Measurements from ENCODE around the gene TLL2. TPM values are rescaled to one million over a fixed set of nuclear protein-coding genes. Genes with fewer than 3 reads are reported as not detected.

The TLL2 gene
- total RNA-seq, 4 donors from 2014 or later, result 0.20 to 1.1 (median 0.66) TPM

DNA sequence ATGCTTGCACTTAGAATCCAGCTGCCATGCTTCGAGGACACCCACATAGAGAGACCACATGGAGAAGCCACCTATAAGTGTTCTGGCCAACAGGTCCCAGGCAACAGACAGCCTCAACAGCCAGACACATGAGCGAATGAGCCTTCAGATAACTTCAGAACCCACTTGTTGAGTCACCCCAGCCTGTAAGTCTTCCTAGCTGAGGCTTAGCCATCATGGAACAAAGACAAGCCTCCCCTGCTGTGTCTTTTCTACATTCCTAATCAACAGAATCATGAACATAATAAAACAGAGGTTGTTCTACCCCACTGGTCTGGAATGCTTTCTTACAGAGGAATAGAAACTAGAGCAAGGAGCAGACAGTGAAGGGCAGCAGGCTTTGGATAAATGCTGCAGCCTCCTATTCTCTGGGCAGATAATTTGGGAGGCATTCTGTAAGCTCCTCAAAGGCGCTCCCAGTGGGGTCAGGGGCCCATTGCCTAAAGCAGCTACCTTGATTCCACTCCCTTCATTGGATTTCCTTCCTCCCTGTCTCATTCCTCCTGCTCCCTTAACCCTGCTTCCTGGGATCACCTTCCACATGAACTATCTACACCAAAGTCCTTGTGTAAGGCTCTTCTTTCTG lies 4.6 kb downstream of the TLL2 start:
- Histone ChIP-seq H3K27ac (no peak overlapping the region), H3K27me3 (peaks cover 0 to 15% of the 10 kb centered on the region in 2 donors), H3K36me3 (no peaks in the 10 kb centered on the region), H3K4me1 (peaks cover 0 to 20% (median 13%) of the 10 kb centered on the region in 4 donors), H3K9me3 (no peaks in the 10 kb centered on the region), H3K4me3 (no peak overlapping the region)
- 78 to 92% methylated on average over 3 of the region's 3 CpGs for WGBS, 2 donors
- TF ChIP-seq, protein P1, sequence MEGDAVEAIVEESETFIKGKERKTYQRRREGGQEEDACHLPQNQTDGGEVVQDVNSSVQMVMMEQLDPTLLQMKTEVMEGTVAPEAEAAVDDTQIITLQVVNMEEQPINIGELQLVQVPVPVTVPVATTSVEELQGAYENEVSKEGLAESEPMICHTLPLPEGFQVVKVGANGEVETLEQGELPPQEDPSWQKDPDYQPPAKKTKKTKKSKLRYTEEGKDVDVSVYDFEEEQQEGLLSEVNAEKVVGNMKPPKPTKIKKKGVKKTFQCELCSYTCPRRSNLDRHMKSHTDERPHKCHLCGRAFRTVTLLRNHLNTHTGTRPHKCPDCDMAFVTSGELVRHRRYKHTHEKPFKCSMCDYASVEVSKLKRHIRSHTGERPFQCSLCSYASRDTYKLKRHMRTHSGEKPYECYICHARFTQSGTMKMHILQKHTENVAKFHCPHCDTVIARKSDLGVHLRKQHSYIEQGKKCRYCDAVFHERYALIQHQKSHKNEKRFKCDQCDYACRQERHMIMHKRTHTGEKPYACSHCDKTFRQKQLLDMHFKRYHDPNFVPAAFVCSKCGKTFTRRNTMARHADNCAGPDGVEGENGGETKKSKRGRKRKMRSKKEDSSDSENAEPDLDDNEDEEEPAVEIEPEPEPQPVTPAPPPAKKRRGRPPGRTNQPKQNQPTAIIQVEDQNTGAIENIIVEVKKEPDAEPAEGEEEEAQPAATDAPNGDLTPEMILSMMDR (IDR thresholded peaks at IDR 0.05), result no peak
- no peak for TF ChIP-seq POLR2A (IDR thresholded peaks at IDR 0.05)
- no peak for TF ChIP-seq EP300 (IDR thresholded peaks at IDR 0.05)
- no peak for DNase-seq (ENCODE audit: low spot score in 2 of 2)

DNA sequence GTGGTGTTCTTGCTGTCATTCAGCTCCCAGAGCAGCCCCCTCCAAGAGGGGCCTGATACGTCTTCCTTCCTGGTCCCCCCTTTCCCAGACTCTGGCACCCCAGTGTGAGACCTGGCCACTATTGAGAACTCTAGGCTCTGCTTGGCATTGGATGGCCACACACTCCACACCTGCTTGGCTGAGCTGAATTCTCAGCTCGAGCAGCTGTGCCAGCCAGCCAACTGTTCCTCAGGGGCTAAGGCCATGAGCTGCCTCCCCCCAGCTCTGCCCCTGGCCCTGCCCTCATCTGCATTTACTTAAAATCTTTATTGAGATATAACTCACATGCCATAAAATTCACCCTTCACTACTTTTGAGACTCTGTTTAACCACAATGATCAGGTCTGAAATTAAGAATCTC lies 6.7 kb downstream of the TLL2 start:
- TF ChIP-seq POLR2A (IDR thresholded peaks at IDR 0.05) (no peak), EP300 (IDR thresholded peaks at IDR 0.05) (no peak)
- TF ChIP-seq, protein P1 (IDR thresholded peaks at IDR 0.05), result no peak
- DNase-seq (ENCODE audit: low spot score in 2 of 2), result no peak
- no peaks in the 10 kb centered on the region for H3K9me3 ChIP-seq
- H3K27me3 ChIP-seq, result peaks cover 0 to 2% of the 10 kb centered on the region in 2 donors
- no peak overlapping the region for H3K4me3 ChIP-seq
- H3K27ac ChIP-seq, result no peak overlapping the region
- H3K36me3 ChIP-seq, result no peaks in the 10 kb centered on the region
- H3K4me1 ChIP-seq, result no peaks in the 10 kb centered on the region
- 76 to 83% methylated on average over 2 of the region's 2 CpGs for WGBS, 2 donors

DNA sequence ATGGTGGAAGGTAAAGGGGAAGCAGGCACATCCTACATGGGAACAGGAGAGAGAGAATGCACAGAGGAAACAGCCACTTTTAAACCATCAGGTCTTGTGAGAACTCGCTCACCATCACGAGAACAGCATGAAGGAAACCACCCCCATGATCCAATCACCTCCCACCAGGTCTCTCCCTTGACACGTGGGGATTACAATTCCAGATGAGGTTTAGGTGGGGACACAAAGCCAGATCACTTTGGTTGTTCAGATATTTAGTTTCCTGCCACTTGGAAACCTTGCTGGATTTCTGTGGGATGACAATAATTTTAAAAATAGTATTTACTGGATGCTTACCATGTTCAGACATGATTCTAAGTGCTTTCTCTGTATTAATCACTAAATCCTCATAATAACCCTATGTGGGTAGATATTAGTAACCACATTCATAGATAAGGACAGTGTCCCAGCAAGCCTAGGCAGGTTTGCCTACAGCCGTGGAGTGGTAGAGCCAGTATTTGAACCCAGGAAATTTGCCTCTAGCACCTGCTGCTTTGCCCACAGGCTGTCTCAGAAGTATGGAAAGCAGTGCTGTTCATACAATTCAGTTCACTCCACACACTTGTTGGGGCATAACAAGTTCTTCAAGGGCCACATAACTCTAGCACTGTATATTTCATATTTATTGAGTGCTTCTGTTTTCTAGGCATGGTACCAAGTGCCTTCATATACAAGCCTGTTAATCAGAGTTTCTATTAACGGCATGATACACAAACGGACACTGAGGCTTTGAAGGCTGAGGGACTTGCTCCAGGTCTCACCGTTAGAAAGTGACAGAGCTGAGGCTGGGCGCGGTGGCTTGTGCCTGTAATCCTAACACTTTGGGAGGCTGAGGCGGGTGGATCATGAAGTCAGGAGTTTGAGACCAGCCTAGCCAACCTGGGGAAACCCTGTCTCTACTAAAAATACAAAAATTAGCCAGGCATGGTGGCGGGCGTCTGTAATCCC lies 8.3 kb downstream of the TLL2 start:
- DNase-seq (ENCODE audit: low spot score in 2 of 2), result no peak
- Histone ChIP-seq H3K4me3 (no peak overlapping the region), H3K36me3 (no peaks in the 10 kb centered on the region), H3K27me3 (no peaks in the 10 kb centered on the region), H3K9me3 (no peaks in the 10 kb centered on the region), H3K4me1 (no peaks in the 10 kb centered on the region), H3K27ac (no peak overlapping the region)
- TF ChIP-seq EP300 (IDR thresholded peaks at IDR 0.05) (no peak), POLR2A (IDR thresholded peaks at IDR 0.05) (no peak)
- TF ChIP-seq, protein P1 (IDR thresholded peaks at IDR 0.05), result no peak
- WGBS, 2 donors, result 79 to 82% methylated on average over 12 of the region's 12 CpGs

DNA sequence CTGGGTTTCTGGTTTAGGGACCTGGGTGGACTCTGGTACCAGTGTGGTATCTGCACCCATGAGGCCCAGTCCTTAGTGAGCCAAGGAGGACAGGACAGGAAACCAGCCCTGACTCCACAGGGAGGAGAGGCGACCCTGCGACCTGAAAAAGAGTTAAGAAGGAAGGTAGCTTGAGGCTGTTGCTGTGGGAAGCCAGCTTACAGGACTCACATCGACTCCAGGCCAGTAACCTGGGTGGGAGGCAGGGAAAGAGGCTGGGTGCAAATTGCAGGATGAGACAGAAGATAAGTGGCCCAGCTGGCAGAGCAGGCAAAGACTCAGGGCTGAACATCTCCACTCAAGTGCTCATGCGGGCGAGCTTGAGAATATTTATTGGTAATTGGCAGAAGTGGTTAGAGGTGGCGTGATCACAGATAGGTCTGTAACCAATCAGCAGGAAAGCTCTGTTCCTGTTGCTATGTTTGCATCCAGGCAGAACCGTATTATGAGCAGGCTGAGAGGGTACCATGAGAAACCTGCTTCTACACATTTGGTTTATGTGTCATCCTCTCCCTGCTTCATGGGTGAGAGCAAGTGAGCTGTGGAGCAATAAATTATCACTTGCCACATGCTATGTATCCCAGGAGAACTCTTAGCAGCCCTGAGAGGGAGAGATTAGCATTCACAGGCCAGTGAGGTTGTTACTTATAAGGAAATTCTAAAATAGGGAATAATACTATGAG lies 11.0 kb downstream of the TLL2 start:
- WGBS, 2 donors, result 76 to 87% methylated on average over 7 of the region's 7 CpGs
- no peak for TF ChIP-seq POLR2A (IDR thresholded peaks at IDR 0.05)
- no peak for TF ChIP-seq EP300 (IDR thresholded peaks at IDR 0.05)
- TF ChIP-seq, protein P1 (IDR thresholded peaks at IDR 0.05), result no peak
- no peak overlapping the region for H3K27ac ChIP-seq

More for the DNA sequence above, 11.0 kb downstream of the TLL2 start:
- no peaks in the 10 kb centered on the region for H3K9me3 ChIP-seq
- no peak for DNase-seq (ENCODE audit: low spot score in 2 of 2)
- no peak overlapping the region for H3K4me3 ChIP-seq
- no peaks in the 10 kb centered on the region for H3K27me3 ChIP-seq
- no peaks in the 10 kb centered on the region for H3K36me3 ChIP-seq
- H3K4me1 ChIP-seq, result no peaks in the 10 kb centered on the region

All from tibial nerve (tissue), 4 donors.